Type B pancreatic cell (in vitro differentiated cells): ENCODE data around the gene SLC25A26. TPM values are rescaled to one million over a fixed set of nuclear protein-coding genes. Genes with fewer than 3 reads are reported as not detected.

Experiments used
- DNase-seq: peaks from one replicate; pipeline ENCODE4 v3.0.0; 2021; ENCODE audit warnings: mixed read lengths; ENCODE audit not compliant: unreplicated experiment; ENCODE audit errors: extremely low spot score
- H3K27ac Mint-ChIP-seq: 2 replicates; pipeline ENCODE4 v1.8.0; 2021; ENCODE audit warnings: mild to moderate bottlenecking, mixed read lengths
- H3K27me3 Mint-ChIP-seq: 2 replicates; pipeline ENCODE4 v1.8.0; 2021; ENCODE audit warnings: mixed read lengths
- H3K36me3 Mint-ChIP-seq: 2 replicates; pipeline ENCODE4 v1.8.0; 2021; ENCODE audit warnings: mixed read lengths
- H3K4me1 Mint-ChIP-seq: one replicate; pipeline ENCODE4 v1.8.0; 2021; ENCODE audit warnings: mixed read lengths; ENCODE audit not compliant: unreplicated experiment
- H3K4me3 Mint-ChIP-seq: 2 replicates; pipeline ENCODE4 v1.8.0; 2021; ENCODE audit warnings: mild to moderate bottlenecking, mixed read lengths
- H3K9me3 Mint-ChIP-seq: 2 replicates; pipeline ENCODE4 v1.8.0; 2021; ENCODE audit warnings: mixed read lengths
- CTCF ChIP-seq: fragments of 200-600 bp; sonication (generic); conservative IDR thresholded peaks from 2 replicates; pipeline ENCODE4 v1.5.0; 2021; ENCODE audit warnings: antibody characterized with exemption, mild to moderate bottlenecking
- total RNA-seq: library from RNA; stranded (reverse); gene quantifications from 2 replicates; pipeline ENCODE4 v1.2.1, GENCODE V29; 2021; ENCODE audit warnings: low replicate concordance

The SLC25A26 gene
- total RNA-seq, 1 donor from 2014 or later, result 13.4 TPM

- peaks cover 7% of the 10 kb centered on the region for H3K4me1 Mint-ChIP-seq
- H3K27me3 Mint-ChIP-seq, result peaks cover 31% of the 10 kb centered on the region
- no peak for TF ChIP-seq CTCF
- H3K4me3 Mint-ChIP-seq, result no peak overlapping the region
- H3K36me3 Mint-ChIP-seq, result no peaks in the 10 kb centered on the region
- DNase-seq, result no peak
- H3K9me3 Mint-ChIP-seq, result no peaks in the 10 kb centered on the region
- no peak overlapping the region for H3K27ac Mint-ChIP-seq
These were observed 133.2 kb downstream of the SLC25A26 start for GRCh38 chr3:66354001-66354400.

- H3K27ac Mint-ChIP-seq, result no peak overlapping the region
These were observed 134.6 kb downstream of the SLC25A26 start for GRCh38 chr3:66355394-66355793.

GRCh38 chr3:66355997-66356396 is 135.2 kb downstream of the SLC25A26 start:
- Mint-ChIP-seq H3K9me3 (no peaks in the 10 kb centered on the region), H3K27me3 (peaks cover 40% of the 10 kb centered on the region), H3K27ac (no peak overlapping the region), H3K36me3 (no peaks in the 10 kb centered on the region), H3K4me1 (peaks cover 7% of the 10 kb centered on the region), H3K4me3 (no peak overlapping the region)
- TF ChIP-seq CTCF, result no peak
- no peak for DNase-seq

More at GRCh38 chr3:66355394-66355793, 134.6 kb downstream of the SLC25A26 start:
- Mint-ChIP-seq H3K36me3 (no peaks in the 10 kb centered on the region), H3K4me1 (peaks cover 7% of the 10 kb centered on the region), H3K9me3 (no peaks in the 10 kb centered on the region), H3K27me3 (peaks cover 37% of the 10 kb centered on the region), H3K4me3 (no peak overlapping the region)
- no peak for TF ChIP-seq CTCF
- no peak for DNase-seq

- no peaks in the 10 kb centered on the region for H3K36me3 Mint-ChIP-seq
These were observed 140.6 kb downstream of the SLC25A26 start for GRCh38 chr3:66361356-66361755.

GRCh38 chr3:66362541-66362941 is 141.7 kb downstream of the SLC25A26 start:
- Mint-ChIP-seq H3K4me3 (no peak overlapping the region), H3K27me3 (peaks cover 49% of the 10 kb centered on the region), H3K27ac (no peak overlapping the region), H3K4me1 (peaks cover 21% of the 10 kb centered on the region), H3K9me3 (no peaks in the 10 kb centered on the region), H3K36me3 (no peaks in the 10 kb centered on the region)
- DNase-seq, result no peak
- no peak for TF ChIP-seq CTCF

More at GRCh38 chr3:66361356-66361755, 140.6 kb downstream of the SLC25A26 start:
- Mint-ChIP-seq H3K9me3 (no peaks in the 10 kb centered on the region), H3K4me1 (peaks cover 21% of the 10 kb centered on the region), H3K27ac (no peak overlapping the region), H3K4me3 (no peak overlapping the region), H3K27me3 (peaks cover 42% of the 10 kb centered on the region)
- no peak for DNase-seq
- TF ChIP-seq CTCF, result no peak

GRCh38 chr3:66363148-66363547 is 142.3 kb downstream of the SLC25A26 start:
- Mint-ChIP-seq H3K4me3 (no peak overlapping the region), H3K36me3 (no peaks in the 10 kb centered on the region), H3K9me3 (no peaks in the 10 kb centered on the region), H3K27me3 (peaks cover 51% of the 10 kb centered on the region), H3K27ac (no peak overlapping the region), H3K4me1 (peaks cover 21% of the 10 kb centered on the region)
- no peak for TF ChIP-seq CTCF
- DNase-seq, result no peak
